ENCODE results near the gene UNC50.

DNA sequence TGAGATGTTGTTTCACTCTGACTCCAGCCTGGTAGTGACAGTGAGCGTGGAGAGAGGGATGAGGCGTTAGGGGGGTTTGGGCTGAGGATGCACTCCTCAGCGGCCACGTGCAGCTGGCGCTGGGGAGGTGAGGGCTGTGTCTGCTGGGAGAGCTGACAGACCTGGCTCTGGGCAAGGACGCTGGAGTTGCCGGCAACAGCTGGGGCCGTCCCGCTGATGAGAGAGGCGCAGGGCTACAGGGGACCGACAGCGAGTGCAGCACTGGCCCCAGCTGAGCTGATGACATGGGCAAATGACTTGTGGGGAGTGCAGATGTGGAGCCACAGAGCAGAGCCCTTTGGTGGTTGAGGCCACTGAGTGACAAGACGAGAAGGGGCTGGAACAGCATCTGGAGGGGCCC is 38.5 kb upstream of the UNC50 start:
- TF ChIP-seq, protein P1, sequence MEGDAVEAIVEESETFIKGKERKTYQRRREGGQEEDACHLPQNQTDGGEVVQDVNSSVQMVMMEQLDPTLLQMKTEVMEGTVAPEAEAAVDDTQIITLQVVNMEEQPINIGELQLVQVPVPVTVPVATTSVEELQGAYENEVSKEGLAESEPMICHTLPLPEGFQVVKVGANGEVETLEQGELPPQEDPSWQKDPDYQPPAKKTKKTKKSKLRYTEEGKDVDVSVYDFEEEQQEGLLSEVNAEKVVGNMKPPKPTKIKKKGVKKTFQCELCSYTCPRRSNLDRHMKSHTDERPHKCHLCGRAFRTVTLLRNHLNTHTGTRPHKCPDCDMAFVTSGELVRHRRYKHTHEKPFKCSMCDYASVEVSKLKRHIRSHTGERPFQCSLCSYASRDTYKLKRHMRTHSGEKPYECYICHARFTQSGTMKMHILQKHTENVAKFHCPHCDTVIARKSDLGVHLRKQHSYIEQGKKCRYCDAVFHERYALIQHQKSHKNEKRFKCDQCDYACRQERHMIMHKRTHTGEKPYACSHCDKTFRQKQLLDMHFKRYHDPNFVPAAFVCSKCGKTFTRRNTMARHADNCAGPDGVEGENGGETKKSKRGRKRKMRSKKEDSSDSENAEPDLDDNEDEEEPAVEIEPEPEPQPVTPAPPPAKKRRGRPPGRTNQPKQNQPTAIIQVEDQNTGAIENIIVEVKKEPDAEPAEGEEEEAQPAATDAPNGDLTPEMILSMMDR (IDR thresholded peaks at IDR 0.05): no peak
- TF ChIP-seq POLR2A (IDR thresholded peaks at IDR 0.05): no peak

Measured in body of pancreas (tissue), 4 donors.